ENCODE measurements around the gene C10orf90.

Gene C10orf90

DNA sequence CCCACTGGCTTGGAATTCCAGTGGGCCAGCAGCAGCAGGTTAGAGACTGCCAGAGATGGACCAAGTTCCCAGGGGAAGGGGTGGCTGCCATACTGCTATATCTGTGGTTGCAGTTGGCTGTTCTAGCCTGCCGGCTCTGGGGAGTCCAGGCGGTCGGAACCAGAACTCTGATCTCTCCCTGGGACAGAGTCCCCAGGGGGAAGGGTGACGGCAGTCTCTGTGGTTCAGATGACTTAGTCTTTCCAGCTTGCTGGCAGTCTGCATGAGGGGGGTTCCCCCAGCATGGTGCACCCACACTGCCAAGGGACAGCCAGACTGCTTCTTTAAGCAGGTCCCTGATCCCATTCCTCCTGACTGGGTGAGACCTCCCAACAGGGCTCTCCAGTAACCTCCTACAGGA, 82.5 kb downstream of the C10orf90 start:
- no peak for FAIRE-seq
- no peak for DNase-seq (ENCODE audit: insufficient read length, low spot score)

DNA sequence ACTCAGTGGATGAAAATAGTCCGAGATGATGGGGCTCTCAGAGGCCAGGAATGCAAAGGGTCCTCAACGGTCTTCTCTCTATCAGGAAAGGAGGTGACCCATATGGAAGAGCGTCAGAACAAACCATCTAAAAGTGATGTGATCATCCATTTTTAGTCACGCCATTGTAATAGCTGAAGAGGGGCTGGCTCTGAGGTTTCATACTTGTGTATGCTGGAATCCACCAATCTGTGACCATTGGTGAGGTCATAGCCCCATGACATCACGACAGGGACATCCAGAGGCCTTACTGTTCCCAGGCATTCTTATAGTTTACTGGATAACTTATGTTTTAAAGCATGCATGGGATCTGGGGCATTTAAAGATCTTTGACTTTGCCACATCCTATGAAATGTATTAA, 83.6 kb downstream of the C10orf90 start:
- FAIRE-seq = no peak
- no peak for DNase-seq (ENCODE audit: insufficient read length, low spot score)

DNA sequence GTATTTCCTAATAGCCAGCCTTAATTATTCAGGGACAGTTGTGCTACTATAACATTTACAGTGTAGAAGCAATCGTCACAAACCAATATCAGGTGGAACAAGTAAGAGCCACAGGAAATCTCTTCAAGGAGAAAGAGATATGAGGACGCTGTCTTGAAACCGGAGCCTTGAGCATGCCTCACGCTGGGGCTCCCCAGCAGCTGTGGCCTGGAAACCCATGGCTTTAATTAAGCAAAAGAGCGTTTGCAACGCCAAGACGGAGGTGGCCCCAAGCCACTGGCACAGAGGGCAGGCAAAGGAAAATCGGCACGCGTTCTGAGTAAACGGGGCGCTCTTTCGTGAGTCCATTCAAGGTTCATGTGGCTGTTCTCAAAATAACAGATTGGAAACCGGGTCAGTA, 84.4 kb downstream of the C10orf90 start:
- FAIRE-seq (no peak), DNase-seq (ENCODE audit: insufficient read length, low spot score) (no peak)

DNA sequence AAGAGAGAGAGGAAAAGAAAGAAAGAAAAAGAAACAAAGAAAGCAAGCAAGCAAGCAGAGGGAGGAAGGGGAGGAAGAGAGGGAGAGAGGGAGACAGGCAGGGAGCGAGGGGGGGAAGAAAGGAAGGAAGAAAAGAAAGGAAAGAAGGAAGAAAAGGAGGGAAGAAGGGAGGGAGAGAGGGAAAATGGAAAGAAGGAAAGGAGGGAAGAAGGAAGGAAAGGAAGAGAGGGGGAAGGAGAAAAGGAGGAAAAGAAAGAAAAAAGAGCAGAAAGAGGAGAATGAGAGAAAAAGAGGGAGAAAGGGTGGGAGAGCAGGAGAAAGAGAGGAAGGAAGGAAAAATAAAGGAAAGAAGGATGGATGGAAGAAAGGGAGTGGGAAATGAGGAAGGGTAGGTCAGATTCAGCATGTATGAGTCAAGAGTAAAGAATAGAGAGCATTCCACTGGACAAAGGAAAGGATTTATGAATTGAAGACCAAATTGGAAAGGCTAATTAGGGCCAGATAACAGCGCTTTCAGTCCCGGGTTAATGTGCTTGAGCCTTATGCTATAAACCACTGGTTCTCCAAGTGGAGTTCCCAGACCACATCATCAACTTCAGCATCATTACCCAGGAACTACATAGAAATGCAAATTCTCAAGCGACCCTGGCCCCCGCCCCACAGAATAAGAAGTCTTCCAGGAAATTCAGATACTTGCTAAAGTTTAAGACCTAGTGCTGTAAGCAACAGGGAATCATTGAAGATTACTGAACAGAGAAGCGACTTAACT, 85.1 kb downstream of the C10orf90 start:
- FAIRE-seq (no peak), DNase-seq (ENCODE audit: insufficient read length, low spot score) (no peak)

DNA sequence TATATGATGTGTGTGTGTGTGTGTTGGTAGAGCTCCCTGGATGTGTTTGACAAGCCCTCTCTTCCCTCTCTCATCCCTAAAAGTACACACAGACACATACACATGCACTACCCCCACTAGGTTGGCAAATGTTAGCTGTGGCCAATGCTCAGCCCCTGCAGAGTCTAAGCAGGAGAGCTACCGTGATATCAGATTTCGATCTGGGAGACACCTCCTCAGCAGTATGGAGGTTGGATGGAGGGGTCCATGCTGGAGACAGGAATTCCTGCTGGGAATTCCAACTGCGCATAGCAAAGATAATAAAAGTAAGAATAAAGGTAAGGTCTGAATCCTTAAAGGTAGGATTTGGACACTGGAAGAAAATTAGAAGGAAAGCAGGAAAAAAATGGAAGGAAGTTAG, 85.7 kb downstream of the C10orf90 start:
- DNase-seq (ENCODE audit: insufficient read length, low spot score) = no peak
- no peak for FAIRE-seq

DNA sequence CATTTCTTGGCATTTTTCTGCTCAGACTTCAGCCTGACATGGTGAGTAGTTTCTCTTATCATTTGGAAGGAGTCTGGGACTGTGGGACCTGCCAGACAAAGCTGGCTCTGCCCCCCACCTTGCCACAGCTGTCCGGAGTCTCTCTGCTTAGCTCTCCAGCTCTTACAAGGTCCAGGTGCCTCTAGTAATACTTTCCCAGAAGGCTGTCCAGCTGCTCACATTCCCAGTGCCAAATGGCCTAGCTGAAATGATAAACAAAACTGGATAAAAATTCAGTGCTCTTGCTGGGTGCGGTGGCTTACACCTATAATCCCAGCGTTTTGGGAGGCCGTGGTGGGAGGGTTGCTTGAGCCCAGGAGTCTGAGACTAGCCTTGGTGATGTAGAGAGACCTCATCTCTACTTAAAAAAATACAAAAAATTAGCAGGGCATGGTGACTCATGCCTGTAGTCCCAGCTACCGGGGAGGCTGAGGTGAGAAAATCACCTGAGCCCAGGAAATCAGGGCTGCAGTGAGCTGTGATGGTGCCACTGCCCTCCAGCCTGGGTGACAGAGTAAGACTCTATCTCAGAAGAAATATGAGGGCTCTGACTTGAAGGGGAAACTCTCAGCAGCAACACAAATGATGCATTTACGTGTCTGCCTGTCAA, 86.8 kb downstream of the C10orf90 start:
- DNase-seq (ENCODE audit: insufficient read length, low spot score) = no peak
- no peak for FAIRE-seq

DNA sequence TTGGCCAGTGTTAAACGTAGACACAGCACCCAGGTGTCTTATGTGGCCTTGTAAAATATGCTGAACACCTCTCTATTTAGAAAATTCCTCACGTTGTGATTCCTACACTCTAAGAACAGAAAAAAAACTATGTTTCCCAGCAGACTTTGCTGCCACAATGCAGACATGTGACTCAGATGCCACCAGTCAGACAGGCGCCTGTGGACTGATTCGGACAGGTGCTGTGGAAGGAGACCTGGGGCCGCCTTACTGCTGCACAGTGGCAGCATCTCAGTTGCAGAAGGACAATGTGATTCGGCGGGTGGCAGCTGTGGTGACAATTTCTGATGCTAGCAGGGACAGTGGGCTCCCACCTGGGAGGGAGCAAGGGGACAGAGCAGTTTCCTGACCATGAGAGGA, 88.8 kb downstream of the C10orf90 start:
- DNase-seq (ENCODE audit: insufficient read length, low spot score) = no peak
- FAIRE-seq = no peak

DNA sequence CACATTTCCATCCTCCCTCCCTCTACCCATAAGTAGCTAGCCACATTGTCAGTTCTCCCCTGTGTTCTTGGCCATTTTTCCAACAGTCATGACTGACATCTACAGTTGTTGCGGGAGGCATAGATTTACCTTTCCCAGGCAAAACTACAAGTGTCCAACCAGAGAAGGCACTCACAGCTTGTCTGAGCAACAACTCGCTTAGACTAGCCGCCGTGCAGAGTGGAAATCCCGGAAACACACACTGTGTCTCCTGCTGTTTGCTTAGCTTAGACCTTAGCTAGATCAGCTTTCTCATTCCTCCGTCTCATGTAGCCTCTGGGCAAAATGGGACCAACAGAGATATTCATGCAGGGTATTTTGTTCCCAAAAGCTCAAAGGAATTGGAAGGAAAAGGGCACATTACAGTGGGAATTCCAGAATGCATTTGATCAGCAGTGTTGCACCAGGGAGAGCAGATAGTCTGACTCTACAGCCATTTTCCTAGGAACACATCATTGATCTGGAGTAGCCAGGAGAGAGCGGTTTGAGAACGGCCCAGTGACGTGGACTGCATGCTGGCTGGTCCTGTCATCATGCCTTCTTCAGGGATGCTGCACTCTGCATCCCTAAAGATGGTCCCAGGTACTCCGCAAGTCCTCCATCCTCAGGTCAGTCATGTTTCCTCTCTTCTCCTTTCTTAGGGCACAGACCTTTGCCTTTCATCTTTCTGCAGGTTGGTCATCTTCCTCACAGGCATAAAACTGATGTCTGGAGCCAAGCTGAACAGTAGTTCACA, 89.4 kb downstream of the C10orf90 start:
- DNase-seq (ENCODE audit: insufficient read length, low spot score) (no peak), FAIRE-seq (no peak)

DNA sequence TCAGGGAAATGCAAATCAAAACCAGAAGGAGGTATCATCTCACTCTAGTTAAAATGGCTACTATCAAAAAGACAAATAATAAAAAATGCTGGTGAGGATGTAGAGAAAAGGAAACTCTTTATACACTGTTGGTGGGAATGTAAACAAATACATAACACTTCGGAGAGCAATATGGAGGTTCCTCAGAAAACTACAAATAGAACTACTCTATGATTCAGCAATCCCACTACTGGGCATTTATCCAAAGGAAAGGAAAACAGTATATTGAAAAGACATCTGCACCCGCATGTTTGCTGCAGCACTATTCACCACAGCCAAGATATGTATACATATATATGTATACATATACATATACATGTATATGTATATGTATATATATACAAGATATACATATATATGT, 94.2 kb downstream of the C10orf90 start:
- no peak for FAIRE-seq

DNA sequence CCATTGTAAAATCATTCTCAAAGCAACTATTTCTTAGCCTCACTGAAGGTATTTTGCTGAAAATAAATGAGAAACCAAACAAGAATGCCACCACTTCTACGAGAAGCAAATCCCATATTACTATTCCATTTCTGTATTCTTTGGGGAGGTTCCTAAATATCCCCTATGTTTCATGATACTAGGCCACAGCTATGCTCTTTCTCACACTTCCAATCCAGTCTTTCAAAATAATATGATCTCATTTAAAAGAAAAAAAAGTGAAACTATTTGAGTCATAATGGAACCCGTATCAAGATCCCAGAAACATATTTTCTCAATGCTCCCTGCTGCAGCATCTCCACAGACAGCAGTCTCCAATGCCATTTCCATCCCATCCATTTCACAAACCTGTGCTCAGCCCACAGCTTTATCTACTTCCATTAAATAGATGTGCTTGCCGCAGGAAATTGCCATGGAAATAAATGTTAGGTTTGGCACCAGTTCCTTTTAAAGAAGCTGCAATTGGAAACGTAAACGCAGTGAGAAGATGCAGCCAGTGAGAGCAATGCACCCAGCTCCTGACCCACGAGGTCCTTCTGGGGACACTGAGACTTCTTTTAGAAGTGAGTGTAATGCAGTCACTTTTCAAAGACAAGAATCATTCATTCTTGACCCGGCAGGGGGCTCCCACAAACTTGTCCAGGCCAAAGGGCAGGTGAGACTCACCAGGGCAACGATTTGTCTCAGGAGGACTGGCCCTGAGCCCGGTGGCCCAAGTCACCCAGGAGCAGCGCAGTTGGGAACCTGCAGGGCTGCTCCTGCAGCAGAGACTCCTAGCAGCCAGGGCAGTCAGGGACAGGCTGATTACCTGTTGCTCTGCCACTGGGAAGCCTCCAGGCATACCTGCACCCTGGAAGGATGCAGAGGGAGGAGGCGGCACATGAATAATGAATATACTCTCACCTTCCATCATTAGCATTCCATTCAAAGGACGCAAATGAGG, 99.6 kb downstream of the C10orf90 start:
- FAIRE-seq = no peak
- no peak for DNase-seq (ENCODE audit: insufficient read length, low spot score)

More for the DNA sequence above, 94.2 kb downstream of the C10orf90 start:
- no peak for DNase-seq (ENCODE audit: insufficient read length, low spot score)

DNA sequence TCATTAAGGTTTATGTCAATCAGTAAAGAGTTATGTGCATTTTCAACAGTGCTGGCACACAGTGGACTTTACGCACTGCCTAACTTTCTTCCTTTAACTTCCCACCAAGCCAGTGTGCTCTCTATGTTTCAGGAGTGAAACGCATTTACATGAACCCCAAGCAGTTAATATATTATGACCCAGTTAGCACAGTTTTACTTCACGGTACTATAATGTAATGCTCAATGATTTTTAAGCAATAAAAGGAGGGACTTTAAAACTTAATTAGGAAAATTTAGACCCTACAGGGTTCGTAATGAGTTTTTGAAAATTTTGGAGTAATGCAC, 100.3 kb downstream of the C10orf90 start:
- no peak for FAIRE-seq

DNA sequence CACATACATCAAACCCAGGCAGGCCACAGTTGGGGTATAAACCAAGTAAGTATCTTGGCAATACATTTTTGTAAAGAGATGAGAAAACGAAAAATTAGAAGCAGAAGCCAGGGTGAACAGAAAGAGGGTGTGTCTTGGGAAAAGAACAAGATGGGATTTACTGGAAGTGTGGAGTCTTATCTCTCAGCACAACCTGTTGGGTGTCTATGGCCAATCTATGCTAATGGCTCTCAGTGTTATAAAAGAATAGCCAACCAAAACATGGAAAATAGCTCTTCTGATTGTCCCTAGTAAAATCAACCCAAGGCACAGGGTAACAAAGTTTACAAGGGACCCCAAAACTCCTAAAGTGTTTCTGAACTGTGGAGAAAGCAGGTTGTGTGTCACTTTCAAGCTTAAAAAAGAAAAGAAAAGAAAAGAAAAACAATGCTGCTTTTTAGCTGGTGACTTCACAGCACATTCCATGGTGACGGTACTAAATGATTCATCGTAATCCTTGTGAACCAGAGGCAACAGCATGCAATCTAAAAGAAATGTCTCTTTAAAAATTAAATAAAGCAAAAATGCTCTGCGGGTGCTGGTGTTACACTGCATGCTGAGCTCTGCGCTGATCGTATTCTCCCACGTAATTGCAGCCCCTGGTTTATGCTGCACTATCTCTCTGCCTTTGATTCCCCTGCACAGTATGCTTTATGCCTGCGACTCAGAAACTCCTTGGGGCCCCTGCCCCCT, 100.8 kb downstream of the C10orf90 start:
- DNase-seq (ENCODE audit: insufficient read length, low spot score) (no peak), FAIRE-seq (no peak)

More for the DNA sequence above, 100.3 kb downstream of the C10orf90 start:
- DNase-seq (ENCODE audit: insufficient read length, low spot score) = no peak

DNA sequence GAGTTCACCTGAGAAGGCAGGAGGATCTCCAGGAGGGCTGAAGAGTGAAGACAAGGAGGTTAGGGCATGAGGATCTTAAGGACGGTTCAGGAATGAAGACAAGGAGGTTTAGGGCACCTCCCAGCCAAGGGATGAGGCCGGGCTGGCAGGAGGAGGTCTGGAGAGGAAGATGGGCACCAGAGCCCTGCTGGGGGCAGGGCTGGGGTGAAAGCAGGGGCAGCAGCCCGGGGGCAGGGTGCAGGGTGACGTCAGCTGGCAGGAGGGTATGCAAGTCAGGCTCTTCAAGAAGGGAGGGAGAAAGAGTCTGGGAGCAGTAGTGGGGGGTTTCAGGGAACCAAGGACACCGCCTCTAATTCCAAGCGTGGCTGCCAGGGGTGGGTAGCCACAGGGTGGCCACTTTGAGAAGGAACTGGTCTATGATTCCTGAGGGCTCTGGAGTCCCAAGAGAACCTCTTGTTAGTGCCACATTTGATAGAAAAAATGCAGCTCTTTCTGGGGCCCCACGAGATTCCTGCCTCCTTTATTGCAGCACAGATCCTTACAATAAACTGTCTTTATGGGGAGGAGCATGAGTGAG, 101.6 kb downstream of the C10orf90 start:
- no peak for DNase-seq (ENCODE audit: insufficient read length, low spot score)

DNA sequence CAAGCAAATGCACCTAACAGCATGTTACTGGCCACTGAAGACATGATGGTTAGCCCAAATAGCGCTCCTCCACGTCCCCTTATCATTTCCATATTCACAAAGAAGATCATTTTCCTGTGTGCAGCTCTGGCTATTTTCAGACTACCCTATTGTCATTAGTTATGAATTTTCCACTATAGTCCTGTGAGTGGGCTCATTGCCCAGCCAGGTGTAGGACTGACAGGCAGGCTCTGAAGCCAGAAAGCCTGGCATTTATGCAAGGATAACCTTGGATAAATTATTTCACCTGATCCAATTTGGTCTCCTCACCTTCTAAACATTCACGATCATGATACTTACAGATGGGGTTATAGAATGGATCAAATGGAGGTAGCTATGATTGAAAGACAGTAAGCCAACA, 104.6 kb downstream of the C10orf90 start:
- DNase-seq (ENCODE audit: insufficient read length, low spot score) (no peak), FAIRE-seq (no peak)

More for the DNA sequence above, 101.6 kb downstream of the C10orf90 start:
- FAIRE-seq = no peak

DNA sequence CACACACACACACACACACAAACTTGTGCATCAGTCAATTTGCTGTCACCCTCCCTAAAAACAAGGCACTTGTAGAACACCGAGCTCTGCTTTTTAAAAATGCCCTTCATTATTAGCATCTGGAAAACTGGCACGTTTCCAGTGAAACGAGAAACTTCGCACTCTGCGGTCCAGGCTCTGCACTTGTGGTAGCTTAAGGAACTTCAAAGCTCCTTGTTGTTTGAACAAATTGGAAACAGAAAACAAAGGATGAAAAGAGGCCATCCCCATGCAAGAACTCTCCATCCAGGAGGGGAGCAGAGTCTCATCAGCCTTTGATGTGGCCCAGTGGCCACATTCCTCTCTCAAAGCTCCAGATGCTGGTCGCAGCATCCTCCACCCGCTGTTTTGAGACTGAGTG, 105.1 kb downstream of the C10orf90 start:
- FAIRE-seq (no peak), DNase-seq (ENCODE audit: insufficient read length, low spot score) (no peak)

DNA sequence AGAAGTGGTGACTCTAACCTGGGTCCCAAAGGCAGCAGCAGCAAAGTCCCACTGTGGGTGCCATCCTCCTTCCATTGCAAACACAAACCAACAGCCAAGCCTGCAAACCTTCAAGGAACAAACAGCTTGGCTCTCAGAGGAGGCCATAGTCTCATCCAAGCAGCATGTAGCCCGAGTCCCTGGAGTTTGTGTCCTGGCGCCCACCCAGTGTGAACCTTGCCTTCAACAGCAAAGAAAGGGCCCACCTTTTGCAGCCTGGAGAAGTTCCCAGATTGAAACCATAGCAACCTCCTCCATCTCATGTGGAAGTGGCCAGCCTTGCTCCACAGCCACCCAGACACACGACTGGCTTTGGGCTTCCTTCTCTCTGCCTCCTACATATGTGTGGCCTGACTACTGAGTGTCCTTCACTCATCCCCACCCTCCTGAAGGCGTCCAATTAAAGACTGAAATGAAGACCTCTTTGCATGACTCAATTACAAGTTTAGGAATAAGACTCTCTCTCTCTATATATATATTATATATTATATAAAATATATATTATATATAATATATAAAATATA, 106.1 kb downstream of the C10orf90 start:
- no peak for FAIRE-seq

DNA sequence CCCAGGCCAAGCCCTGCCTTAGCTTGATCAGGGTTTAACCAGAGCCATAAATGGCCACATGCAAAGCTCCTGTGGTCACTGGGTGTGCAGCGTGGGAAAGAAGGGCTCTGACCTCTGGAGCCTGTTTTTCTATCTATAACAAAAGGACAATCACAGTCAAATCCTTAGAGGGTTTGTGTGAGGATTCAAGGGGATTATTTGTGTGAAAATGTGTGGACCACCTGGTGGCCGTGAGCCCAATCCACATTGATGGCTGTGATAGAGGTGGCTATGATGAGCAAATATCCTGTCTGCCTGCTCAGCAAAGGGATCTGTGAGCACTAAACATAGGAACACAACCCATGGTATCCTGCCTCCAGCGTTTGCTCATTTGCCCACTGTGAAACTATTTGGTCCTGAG, 107.1 kb downstream of the C10orf90 start:
- no peak for FAIRE-seq
- DNase-seq (ENCODE audit: insufficient read length, low spot score) = no peak

More for the DNA sequence above, 106.1 kb downstream of the C10orf90 start:
- DNase-seq (ENCODE audit: insufficient read length, low spot score) = no peak

DNA sequence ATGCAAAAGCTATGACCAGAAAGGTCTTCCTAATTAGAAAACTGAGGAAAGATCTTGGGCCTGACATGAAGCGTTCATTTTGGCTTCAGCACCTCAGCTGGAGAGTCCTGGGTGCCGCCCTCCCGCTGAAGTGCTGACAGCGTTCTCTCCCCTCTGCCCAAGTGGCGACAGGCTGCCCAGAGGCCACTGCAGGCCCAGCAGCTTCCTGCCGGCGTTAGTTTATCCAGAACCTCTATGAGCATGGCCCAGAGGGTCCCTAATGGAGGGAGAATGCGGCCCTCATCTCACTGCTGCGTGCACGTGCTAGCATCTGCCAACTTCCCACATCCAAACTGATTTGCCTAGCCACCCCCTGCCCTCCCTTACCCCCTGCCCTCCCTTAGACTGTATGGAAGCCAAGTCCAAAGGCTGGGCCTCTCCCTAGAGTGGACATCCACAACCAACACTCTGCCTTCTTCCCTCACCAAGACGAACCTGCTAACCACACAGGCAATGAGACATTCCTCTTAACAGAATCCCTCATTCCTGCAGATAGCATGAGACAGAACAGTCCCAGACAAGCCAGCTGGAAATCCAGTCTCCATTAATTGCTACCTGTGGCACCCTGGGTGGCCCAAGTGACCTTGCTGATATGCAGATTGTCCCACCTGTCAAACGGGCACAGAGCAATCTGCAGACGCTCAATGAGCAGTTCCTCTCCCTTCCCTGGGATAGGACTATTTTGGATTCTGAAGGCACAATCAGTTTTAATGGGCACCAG, 108.4 kb downstream of the C10orf90 start:
- DNase-seq (ENCODE audit: insufficient read length, low spot score) = no peak
- FAIRE-seq = no peak
